PC-9 (cell line): ENCODE results near the gene ALKAL2. TPM values are rescaled to one million over a fixed set of nuclear protein-coding genes. Genes with fewer than 3 reads are reported as not detected.

Experiments used
- BruUV-seq: library from RNA; stranded (reverse); fragments of 400-500 nt; replicated peaks from 2 replicates; lab custom pipeline; 2021; lab: Mats Ljungman, UMichigan
- CTCF ChIA-PET: fragments of 300-600 bp; sonication (Branson Sonifier 250); formaldehyde crosslinking; loops from one replicate; lab custom pipeline; 2022; ENCODE audit warnings: antibody characterized with exemption; lab: Charles Lee
- POLR2A ChIA-PET: fragments of 300-600 bp; sonication (Branson Sonifier 250); formaldehyde crosslinking; loops from one replicate; lab custom pipeline; 2022; ENCODE audit warnings: antibody characterized with exemption; ENCODE audit not compliant: unreplicated experiment; lab: Charles Lee
- DNase-seq, 2 experiments: peaks; one replicate each; pipeline versions ENCODE4 v3.0.0 to v3.0.0-alpha.2; 2015 to 2022; ENCODE audit warnings: mixed read lengths in 1 of 2
- H2AFZ ChIP-seq: fragments of 200-600 bp; sonication (generic); 2 replicates; pipeline ENCODE4 v1.8.1; 2017; ENCODE audit warnings: antibody characterized with exemption
- H3F3A ChIP-seq: fragments of 200-600 bp; sonication (generic); 2 replicates; pipeline ENCODE4 v1.8.1; 2017; ENCODE audit warnings: antibody characterized with exemption, mild to moderate bottlenecking, low read depth; ENCODE audit not compliant: insufficient read depth
- H3K27ac ChIP-seq: fragments of 200-600 bp; sonication (generic); 2 replicates; pipeline ENCODE4 v1.6.1; 2016; ENCODE audit warnings: mixed run types
- H3K27me3 ChIP-seq: fragments of 200-600 bp; sonication (generic); 2 replicates; pipeline ENCODE4 v1.6.1; 2016; ENCODE audit warnings: low read depth, mixed run types; ENCODE audit not compliant: insufficient read depth
- H3K36me3 ChIP-seq: fragments of 200-600 bp; sonication (generic); 2 replicates; pipeline ENCODE4 v1.6.1; 2016; ENCODE audit warnings: low read depth, mixed run types
- H3K4me1 ChIP-seq: fragments of 200-600 bp; sonication (generic); replicated peaks from 2 replicates; pipeline ENCODE4 v1.6.1; 2016; ENCODE audit warnings: mixed run types; ENCODE audit not compliant: insufficient read depth
- H3K4me2 ChIP-seq: fragments of 200-600 bp; sonication (generic); 2 replicates; pipeline ENCODE4 v1.6.1; 2017; ENCODE audit warnings: mixed run types
- H3K4me3 ChIP-seq: fragments of 200-600 bp; sonication (generic); 2 replicates; pipeline ENCODE4 v1.6.1; 2016; ENCODE audit warnings: mixed run types
- H3K79me2 ChIP-seq: fragments of 200-600 bp; sonication (generic); 2 replicates; pipeline ENCODE4 v1.6.1; 2017; ENCODE audit warnings: low read depth, mixed run types
- H3K9me2 ChIP-seq: fragments of 200-600 bp; sonication (generic); 2 replicates; pipeline ENCODE4 v1.8.1; 2017; ENCODE audit warnings: mild to moderate bottlenecking; ENCODE audit not compliant: insufficient read depth
- H3K9me3 ChIP-seq: fragments of 200-600 bp; sonication (generic); 2 replicates; pipeline ENCODE4 v1.8.1; 2016; ENCODE audit warnings: low read depth; ENCODE audit not compliant: insufficient read depth
- H4K20me1 ChIP-seq: fragments of 200-600 bp; sonication (generic); 2 replicates; pipeline ENCODE4 v1.8.1; 2017; ENCODE audit not compliant: insufficient read depth
- CTCF ChIP-seq: fragments of 200-600 bp; sonication (generic); conservative IDR thresholded peaks from 2 replicates; pipeline ENCODE4 v1.6.1; 2017; ENCODE audit warnings: mixed run types, antibody characterized with exemption, mild to moderate bottlenecking, moderate library complexity
- EZH2 ChIP-seq: fragments of 200-600 bp; sonication (generic); IDR thresholded peaks from 2 replicates; pipeline ENCODE4 v1.8.0; 2017; ENCODE audit warnings: antibody characterized with exemption, low read depth
- intact Hi-C: fragments of 100-400 bp; cut with micrococcal nuclease; formaldehyde crosslinking; loops from one replicate; pipeline ENCODE4 v1.10.0; 2022; ENCODE audit not compliant: unreplicated experiment
- total RNA-seq: library from RNA; stranded (reverse); gene quantifications from 2 replicates; pipeline ENCODE4 v1.2.3, GENCODE V29; 2021

Gene ALKAL2
- total RNA-seq, 1 experiment from 2014 or later = not detected

- no TSS peak for BruUV-seq
Measured at GRCh38 chr2:309954-310510, 22.1 kb upstream of the ALKAL2 start.

GRCh38 chr2:309148-309953 lies 21.5 kb upstream of the ALKAL2 start:
- TF ChIP-seq CTCF = no peak
- TF ChIP-seq EZH2 = no peak
- POLR2A ChIA-PET = no interaction called here
- CTCF ChIA-PET = no interaction called here

More at GRCh38 chr2:309954-310510, 22.1 kb upstream of the ALKAL2 start:
- Histone ChIP-seq H3K4me1 (no peaks in the 10 kb centered on the region), H2AFZ (no peak overlapping the region), H4K20me1 (no peaks in the 10 kb centered on the region), H3K27me3 (no peaks in the 10 kb centered on the region), H3K9me3 (no peaks in the 10 kb centered on the region), H3K79me2 (no peaks in the 10 kb centered on the region), H3F3A (peaks cover 5% of the 10 kb centered on the region; the same call in 1 of the 2 replicates), H3K27ac (no peak overlapping the region), H3K36me3 (no peaks in the 10 kb centered on the region), H3K9me2 (no peaks in the 10 kb centered on the region), H3K4me2 (no peak overlapping the region), H3K4me3 (no peak overlapping the region)
- no peak for DNase-seq
- CTCF ChIA-PET = no interaction called here
- TF ChIP-seq CTCF (no peak), EZH2 (no peak)
- intact Hi-C loops = no loop called here
- POLR2A ChIA-PET = no interaction called here

GRCh38 chr2:305366-305765 lies 17.5 kb upstream of the ALKAL2 start:
- no TSS peak for BruUV-seq
- no peak for DNase-seq
- Histone ChIP-seq H3K4me1 (no peaks in the 10 kb centered on the region), H3F3A (peaks cover 5% of the 10 kb centered on the region; the same call in 1 of the 2 replicates), H3K79me2 (no peaks in the 10 kb centered on the region), H2AFZ (no peak overlapping the region), H3K9me3 (no peaks in the 10 kb centered on the region), H3K36me3 (no peaks in the 10 kb centered on the region), H3K27ac (no peak overlapping the region), H3K27me3 (no peaks in the 10 kb centered on the region), H3K9me2 (no peaks in the 10 kb centered on the region), H4K20me1 (no peaks in the 10 kb centered on the region), H3K4me3 (no peak overlapping the region), H3K4me2 (no peak overlapping the region)
- intact Hi-C loops = no loop called here
- no peak for TF ChIP-seq EZH2
- no peak for TF ChIP-seq CTCF
- POLR2A ChIA-PET = no interaction called here
- CTCF ChIA-PET = no interaction called here

More at GRCh38 chr2:309148-309953, 21.5 kb upstream of the ALKAL2 start:
- no peaks in the 10 kb centered on the region for H3K4me1 ChIP-seq
- no TSS peak for BruUV-seq
- H2AFZ ChIP-seq = no peak overlapping the region
- no peaks in the 10 kb centered on the region for H3K27me3 ChIP-seq
- H3K4me2 ChIP-seq = no peak overlapping the region
- no peak overlapping the region for H3K27ac ChIP-seq
- no peak for DNase-seq
- H4K20me1 ChIP-seq = no peaks in the 10 kb centered on the region
- H3K9me2 ChIP-seq = no peaks in the 10 kb centered on the region
- no peaks in the 10 kb centered on the region for H3K79me2 ChIP-seq
- H3K36me3 ChIP-seq = no peaks in the 10 kb centered on the region
- peaks cover 5% of the 10 kb centered on the region; the same call in 1 of the 2 replicates for H3F3A ChIP-seq
- H3K4me3 ChIP-seq = no peak overlapping the region
- intact Hi-C loops = no loop called here
- H3K9me3 ChIP-seq = no peaks in the 10 kb centered on the region
